PC-9 (cell line): ENCODE data around the gene ANXA2.

Experiments used
- EZH2 ChIP-seq: fragments of 200-600 bp; sonication (generic); IDR thresholded peaks from 2 replicates; pipeline ENCODE4 v1.8.0; 2017; ENCODE audit warnings: antibody characterized with exemption, low read depth
- TF ChIP-seq, protein P1 (sequence below): fragments of 200-600 bp; sonication (generic); conservative IDR thresholded peaks from 2 replicates; pipeline ENCODE4 v1.6.1; 2017; ENCODE audit warnings: mixed run types, antibody characterized with exemption, mild to moderate bottlenecking, moderate library complexity

- TF ChIP-seq, protein P1, sequence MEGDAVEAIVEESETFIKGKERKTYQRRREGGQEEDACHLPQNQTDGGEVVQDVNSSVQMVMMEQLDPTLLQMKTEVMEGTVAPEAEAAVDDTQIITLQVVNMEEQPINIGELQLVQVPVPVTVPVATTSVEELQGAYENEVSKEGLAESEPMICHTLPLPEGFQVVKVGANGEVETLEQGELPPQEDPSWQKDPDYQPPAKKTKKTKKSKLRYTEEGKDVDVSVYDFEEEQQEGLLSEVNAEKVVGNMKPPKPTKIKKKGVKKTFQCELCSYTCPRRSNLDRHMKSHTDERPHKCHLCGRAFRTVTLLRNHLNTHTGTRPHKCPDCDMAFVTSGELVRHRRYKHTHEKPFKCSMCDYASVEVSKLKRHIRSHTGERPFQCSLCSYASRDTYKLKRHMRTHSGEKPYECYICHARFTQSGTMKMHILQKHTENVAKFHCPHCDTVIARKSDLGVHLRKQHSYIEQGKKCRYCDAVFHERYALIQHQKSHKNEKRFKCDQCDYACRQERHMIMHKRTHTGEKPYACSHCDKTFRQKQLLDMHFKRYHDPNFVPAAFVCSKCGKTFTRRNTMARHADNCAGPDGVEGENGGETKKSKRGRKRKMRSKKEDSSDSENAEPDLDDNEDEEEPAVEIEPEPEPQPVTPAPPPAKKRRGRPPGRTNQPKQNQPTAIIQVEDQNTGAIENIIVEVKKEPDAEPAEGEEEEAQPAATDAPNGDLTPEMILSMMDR, result no peak
- TF ChIP-seq EZH2, result no peak
Measured at GRCh38 chr15:60399931-60400330, 2.1 kb upstream of the ANXA2 start.
